ENCODE results near the gene SLC9B1.

Gene SLC9B1

DNA sequence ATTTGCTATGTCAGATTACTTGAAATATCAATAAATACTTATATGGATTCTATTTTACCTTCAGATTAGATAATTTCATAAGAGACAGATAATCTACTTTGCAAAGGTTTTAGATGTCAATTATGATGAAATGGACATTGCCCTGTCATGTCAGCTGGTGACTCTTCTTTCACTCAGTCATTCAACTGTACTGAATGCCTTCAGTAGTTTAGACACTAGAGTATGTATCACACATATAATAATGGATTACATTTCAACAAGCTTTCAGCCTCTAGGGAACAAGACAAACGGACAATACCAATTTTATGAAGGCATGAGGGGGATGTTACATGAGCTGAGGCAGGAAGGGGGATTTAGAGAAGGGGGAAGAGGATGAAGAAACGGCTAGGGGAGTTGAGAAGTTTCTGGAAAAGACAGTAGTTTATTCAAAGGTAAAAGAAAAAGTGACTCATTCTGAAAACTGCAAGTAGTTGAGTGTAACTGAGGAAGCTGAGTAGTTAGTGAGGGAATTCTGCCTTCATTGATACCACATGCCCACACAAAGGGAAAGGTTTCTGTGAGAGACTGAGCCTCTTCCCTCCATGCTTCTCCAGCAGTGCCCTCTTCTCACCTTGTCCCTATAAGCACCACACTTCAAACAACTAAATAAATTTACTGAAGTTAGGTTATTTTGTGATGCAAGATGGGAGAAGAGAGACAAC, 31.4 kb upstream of the SLC9B1 start:
- DNase-seq (ENCODE audit: insufficient read length, low spot score) (no peak), FAIRE-seq (no peak)
- TF ChIP-seq, protein P1, sequence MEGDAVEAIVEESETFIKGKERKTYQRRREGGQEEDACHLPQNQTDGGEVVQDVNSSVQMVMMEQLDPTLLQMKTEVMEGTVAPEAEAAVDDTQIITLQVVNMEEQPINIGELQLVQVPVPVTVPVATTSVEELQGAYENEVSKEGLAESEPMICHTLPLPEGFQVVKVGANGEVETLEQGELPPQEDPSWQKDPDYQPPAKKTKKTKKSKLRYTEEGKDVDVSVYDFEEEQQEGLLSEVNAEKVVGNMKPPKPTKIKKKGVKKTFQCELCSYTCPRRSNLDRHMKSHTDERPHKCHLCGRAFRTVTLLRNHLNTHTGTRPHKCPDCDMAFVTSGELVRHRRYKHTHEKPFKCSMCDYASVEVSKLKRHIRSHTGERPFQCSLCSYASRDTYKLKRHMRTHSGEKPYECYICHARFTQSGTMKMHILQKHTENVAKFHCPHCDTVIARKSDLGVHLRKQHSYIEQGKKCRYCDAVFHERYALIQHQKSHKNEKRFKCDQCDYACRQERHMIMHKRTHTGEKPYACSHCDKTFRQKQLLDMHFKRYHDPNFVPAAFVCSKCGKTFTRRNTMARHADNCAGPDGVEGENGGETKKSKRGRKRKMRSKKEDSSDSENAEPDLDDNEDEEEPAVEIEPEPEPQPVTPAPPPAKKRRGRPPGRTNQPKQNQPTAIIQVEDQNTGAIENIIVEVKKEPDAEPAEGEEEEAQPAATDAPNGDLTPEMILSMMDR (IDR thresholded peaks at IDR 0.05; ENCODE audit: insufficient read depth, missing control alignments) = no peak

DNA sequence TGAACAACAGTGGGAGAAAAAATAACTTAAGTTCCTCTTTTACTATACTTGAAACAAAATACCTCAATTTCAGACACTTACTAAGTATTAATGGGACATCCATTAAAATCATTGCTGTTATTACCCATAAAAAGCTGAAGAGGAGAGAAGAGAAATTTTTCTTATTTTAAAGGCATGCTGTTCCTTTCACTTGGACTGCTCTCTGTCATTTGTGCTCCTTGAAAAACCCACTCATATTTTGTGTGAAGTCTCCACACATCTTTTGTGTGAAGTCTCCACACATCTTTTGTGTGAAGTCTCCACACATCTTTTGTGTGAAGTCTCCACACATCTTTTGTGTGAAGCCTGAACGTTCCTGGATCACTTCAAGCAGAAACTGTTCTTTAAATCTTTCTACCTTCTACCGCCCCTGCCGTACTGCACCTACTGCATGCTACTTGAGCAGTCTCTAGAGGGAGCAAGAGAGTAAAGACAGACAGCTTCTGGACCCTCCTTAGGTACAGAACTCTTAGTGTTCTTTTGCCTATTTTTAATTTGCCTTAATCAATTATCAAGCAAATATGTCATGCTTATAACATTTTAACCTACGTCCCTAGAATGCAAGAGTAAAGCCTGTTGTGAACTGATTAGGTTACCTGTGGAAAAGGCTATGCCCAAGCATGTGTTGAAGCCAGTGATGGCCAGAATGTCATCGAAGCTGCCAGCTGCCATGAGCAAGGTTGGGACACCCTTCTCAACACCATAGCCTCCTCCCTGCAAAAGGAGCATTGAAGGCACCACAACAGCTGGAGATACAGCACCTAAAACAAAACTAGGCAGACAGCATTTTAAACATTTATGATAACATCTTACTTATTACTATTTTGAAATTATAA, 27.1 kb upstream of the SLC9B1 start:
- DNase-seq (ENCODE audit: insufficient read length, low spot score) = no peak
- TF ChIP-seq, protein P1 (IDR thresholded peaks at IDR 0.05; ENCODE audit: insufficient read depth, missing control alignments) = peak; percentile 72
- FAIRE-seq = peak; percentile 84

DNA sequence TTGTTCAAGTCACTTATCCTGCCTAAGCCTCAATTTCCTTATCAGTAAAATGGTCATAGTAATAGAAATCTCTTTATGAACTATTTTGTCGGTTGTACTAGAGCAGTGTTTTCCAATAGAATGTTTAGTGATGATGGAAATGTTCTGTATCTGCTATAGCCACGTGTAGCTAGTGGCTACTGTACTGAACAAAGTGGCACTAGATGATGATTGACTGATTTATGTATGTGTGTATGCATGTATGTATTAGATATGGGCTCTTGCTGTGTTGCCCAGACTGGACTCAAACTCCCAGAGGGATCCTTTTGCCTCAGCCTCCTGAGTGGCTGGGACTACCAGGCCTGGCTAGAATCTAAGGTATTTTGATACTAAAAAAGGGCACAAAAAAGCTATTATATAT, 24.7 kb upstream of the SLC9B1 start:
- TF ChIP-seq, protein P1 (IDR thresholded peaks at IDR 0.05; ENCODE audit: insufficient read depth, missing control alignments) = no peak
- FAIRE-seq (no peak), DNase-seq (ENCODE audit: insufficient read length, low spot score) (no peak)

DNA sequence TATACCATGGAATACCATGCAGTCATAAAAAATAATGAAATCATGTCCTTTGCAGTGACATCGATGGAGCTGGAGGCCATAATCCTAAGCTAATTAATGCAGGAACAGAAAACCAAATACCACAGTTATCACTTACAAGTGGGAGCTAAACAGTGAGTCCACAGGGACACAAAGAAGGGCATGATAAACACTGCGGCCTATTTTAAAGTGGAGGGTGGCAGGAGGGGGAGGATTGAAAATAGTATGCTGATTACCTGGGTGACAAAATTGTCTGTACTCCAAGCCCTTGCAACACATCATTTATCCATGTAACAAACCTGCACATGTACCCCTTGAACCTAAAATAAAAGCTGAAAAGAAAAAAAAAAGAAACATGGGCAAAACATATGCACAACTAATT, 16.7 kb upstream of the SLC9B1 start:
- TF ChIP-seq, protein P1 (IDR thresholded peaks at IDR 0.05; ENCODE audit: insufficient read depth, missing control alignments) = no peak
- DNase-seq (ENCODE audit: insufficient read length, low spot score) (no peak), FAIRE-seq (no peak)

DNA sequence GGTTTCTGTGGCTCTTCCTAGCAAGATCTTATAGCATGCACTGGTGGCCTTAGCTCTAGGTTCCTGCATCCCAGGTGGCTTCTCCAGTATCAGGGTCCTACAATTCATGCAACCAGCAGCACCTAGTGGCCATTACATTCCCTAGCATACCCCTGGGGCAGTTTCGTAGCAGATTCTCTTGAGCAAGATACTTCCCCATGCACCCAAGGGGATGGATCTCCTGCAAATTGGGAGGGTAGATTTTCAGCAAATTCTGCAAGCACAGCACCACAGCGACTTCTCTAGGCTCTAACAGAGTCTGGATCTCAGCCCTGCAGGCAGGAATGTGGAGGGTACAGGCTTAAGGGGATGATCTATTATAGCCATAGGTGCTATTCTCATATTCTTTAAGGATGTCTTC, 13.1 kb upstream of the SLC9B1 start:
- DNase-seq (ENCODE audit: insufficient read length, low spot score) (no peak), FAIRE-seq (no peak)
- TF ChIP-seq, protein P1 (IDR thresholded peaks at IDR 0.05; ENCODE audit: insufficient read depth, missing control alignments) = peak; percentile 35

DNA sequence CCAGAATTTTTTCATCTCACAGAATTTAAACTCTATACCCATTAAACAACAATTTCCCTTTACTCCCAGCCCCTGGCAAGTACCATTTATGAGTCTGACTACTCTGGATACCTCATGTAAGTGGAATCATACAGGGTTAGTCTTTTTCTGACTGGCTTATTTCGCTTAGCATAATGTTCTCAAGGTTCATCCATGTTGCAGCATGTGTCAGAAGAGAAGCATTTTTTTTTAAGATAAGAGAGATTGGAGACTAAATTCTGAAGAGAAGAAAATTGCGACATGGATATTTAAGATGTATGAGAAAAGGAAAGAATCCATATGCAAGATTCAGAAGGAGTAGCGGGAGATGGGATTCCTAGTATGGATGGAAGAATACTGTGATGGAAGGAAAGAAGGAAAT, 11.3 kb upstream of the SLC9B1 start:
- no peak for DNase-seq (ENCODE audit: insufficient read length, low spot score)
- no peak for FAIRE-seq
- TF ChIP-seq, protein P1 (IDR thresholded peaks at IDR 0.05; ENCODE audit: insufficient read depth, missing control alignments) = no peak

DNA sequence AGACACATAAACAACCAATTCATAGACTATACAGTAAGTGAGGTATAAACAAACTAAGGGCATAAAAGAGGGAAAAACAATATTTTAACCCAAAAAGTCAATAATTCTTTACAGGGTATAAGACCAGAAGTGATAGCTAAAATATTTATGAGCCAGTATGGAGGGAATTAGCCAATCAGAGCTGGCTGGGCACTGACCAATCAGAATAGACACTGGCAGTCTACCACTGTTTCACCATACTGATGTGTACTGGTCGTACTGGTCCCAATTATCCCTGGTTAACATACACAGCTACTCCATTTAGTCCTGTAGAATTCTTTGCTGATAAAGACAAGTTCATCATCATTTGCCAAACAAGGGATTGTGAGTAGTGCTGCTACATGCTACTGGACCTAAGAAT, 9.8 kb upstream of the SLC9B1 start:
- TF ChIP-seq, protein P1 (IDR thresholded peaks at IDR 0.05; ENCODE audit: insufficient read depth, missing control alignments) = no peak
- no peak for FAIRE-seq
- DNase-seq (ENCODE audit: insufficient read length, low spot score) = no peak
